GM18519 (cell line): ENCODE data around the gene MKS1.
A peak's percentile ranks its signal among the peaks of the same experiment; 100 is the strongest.

Experiments used
- ATAC-seq: cut with Tn5 transposase; IDR thresholded peaks from one replicate; pipeline ENCODE4 v1.9.1; 2021; ENCODE audit warnings: mild to moderate bottlenecking, moderate library complexity; ENCODE audit not compliant: unreplicated experiment, low FRiP score

The MKS1 gene

DNA sequence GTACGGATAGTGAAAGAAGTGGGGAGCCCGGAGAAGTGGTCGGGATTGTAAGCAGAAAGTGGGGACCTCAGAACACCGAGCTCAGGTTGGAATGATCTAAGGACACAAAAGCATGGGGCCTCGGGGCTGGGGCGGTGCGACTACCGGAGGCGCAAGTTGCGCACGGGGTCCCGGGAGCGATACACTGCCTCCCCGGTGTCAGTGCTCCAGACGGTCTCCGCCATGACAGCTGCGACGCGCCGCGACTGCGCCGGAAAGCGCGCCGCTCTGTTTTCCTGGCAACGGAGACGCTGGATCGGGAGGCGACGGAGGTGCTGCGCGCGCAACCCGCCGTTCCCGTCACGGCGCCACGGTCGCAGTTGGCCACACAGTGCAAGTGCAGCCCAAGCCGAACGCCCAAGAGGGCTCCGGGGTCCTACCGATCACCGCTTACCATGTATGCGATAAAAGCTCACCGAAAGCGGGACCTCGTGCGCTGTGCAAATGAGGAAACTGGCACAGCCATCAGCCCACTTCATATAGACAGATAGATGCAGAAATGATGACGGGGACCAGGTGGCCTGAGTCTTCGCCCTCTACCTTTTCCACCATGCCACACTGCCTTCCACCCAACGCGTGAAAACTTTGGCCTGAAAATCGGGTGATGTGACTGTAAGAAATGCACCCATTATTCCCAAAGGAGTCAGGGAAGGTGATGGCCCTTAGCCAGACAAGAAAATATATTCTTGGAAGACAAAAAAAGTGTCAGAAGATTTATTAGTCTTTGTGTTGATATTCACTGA is at the start of gene MKS1:
Gene MKS1 (minus strand): TSS at position 249 of the 782 bp plus-strand sequence. CDS start 25 bp downstream, at position 224.
- peak; percentile 78 for ATAC-seq

DNA sequence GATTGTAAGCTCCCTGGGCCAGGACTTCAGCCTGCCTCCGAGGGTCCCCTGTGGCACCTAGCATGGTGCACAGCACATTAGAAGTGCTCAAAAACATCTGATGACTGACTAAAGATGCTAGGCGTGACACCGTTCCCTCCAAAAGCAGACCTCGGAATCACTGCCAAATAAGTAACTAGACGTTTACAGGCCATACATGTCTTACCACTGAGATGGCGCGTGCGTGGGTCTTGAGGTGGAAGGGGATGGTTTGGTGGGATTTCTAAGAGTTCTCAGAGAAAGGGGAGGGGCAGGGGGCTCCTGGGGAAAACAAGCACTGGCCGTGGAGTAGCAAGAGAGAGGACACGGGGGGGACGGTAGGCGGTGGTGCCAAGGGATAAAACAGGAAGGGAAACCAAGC is 49.3 kb upstream of the MKS1 start:
- ATAC-seq = no peak

- ATAC-seq = no peak
Measured at GRCh38 chr17:58267347-58268324, 48.6 kb upstream of the MKS1 start.

DNA sequence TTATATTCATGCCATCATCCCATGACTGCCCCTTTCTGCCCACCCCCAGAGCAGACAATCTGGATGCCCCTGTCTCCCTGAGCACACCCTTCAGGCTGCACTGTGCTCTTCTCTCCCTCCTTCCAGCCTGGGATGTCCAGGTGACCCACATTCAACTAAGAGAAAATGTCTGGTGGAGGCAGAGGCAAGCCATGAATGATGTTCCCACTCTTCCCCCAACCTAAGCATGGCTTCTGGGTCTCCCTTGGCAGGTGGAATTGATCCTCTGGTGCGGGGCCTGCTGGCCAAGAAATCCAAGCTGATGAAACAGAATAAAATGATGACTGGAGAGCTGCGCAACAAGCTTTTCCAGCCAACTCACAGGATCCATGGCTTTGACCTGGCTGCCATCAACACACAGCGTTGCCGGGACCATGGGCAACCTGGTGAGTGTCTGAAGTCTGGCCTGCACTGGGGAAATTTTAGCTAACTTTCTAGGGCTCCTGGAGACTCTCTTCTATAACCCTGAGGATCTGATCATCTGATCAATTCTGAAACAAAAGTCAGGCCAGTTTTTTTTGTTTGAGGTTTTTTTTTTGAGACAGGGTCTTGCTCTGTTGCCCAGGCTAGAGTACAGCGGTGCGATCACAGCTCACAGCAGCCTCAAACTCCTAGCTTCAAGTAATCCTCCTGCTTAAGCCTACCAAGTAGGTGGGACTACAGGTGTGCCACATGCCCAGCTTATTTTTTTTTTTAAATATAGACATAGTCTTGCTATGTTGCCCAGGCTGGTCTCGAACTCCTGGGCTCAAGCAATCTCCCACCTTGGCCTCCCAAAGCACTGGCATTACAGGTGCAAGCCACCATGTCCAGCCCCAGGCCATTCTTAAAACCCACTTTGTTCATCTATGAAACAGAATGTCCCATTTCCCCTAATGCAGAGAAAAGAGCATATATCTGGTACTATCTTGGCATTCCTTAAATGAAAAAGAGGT is 47.1 kb upstream of the MKS1 start:
- no peak for ATAC-seq

GRCh38 chr17:58265271-58265670 is 46.2 kb upstream of the MKS1 start:
- ATAC-seq = no peak

DNA sequence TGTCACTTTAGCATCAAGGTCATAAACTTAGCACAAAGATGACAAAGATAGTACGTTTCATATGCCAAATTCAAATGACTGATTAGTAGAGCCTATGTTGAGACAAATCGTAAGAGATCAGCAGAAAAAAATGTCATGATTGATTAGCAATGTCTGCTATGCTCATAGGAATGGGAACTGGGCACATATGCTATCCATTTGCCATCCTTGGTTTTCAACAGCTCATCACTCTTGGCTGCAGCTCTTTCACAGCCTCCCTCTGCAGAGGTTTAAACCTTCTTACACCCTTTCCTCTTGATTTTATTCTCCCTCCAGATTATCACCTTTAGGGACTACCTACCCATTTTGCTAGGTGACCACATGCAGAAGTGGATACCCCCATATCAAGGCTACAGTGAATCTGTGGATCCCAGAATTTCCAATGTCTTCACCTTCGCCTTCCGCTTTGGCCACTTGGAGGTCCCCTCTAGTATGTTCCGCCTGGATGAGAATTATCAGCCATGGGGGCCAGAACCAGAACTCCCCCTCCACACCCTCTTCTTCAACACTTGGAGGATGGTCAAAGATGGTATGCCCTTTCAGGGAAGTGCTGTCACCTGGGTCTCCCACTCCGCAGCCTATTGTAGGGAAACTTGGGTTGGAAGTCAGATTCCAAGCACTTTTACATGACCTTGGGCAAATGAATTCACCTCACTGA is 45.5 kb upstream of the MKS1 start:
- no peak for ATAC-seq

- no peak for ATAC-seq
Measured at GRCh38 chr17:58263773-58264172, 44.7 kb upstream of the MKS1 start.

- ATAC-seq = no peak
Measured at GRCh38 chr17:58262149-58262548, 43.1 kb upstream of the MKS1 start.

GRCh38 chr17:58254803-58255202 is 35.7 kb upstream of the MKS1 start:
- no peak for ATAC-seq

DNA sequence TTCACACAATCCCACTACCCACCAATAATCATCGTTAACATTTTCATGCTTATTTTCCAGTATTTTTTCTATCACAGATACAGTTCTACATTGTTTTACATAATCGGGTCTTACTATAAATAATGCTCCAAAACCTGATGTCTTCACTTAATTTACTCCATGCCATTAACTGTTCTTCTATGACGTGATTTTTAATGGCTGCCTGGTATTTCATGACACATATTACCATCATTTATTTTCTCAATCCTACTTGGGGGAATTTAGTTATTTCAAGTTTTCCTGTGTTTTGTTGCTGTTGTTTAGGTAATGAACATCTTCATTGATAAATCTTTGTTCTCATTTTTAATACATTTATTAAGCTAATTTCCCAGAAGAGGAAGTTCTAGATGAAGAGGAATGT is 34.0 kb upstream of the MKS1 start:
- no peak for ATAC-seq

GRCh38 chr17:58252141-58252540 is 33.1 kb upstream of the MKS1 start:
- no peak for ATAC-seq

- ATAC-seq = no peak
Measured at GRCh38 chr17:58250344-58251011, 31.4 kb upstream of the MKS1 start.

DNA sequence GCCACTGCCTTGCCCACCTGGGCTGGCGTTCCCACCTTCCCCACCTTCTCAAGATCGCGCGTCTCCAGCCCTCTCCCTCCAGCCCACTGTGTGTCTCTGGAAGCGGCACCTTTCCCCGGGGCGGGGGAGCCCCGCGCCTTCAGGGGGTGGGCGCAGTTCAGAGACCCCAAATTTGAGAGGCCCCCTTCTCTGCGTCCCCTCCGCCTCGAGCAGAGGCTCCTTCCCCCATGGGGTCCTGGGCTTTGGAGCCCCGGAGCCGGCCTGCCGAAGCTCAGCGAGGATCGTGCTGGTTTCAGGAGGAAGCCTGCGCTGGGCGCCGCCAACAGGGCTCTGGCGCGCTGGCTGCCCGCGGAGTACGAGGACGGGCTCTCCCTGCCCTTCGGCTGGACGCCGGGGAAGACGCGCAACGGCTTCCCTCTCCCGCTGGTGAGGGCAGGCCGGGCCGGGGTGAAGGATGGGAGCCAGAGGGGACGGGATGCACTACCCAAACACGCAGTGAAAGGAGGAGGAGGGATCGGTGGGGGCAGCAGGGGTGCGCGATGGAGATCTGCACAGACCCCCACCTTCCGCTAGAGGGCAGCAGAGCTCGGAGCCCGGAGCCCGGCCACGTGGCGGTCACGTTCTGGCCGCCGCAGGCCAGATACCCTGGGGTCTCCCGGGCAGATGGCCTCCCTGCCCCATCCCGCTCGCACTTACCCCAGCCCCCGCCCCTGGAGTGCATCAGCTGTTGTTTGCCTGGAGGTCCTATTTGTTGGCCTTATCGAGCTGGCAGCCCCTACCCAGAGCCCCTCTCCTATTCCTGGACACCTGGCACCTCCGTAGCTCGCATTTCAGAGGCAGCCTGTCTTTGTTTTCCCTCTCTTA is 30.4 kb upstream of the MKS1 start:
- ATAC-seq = no peak

GRCh38 chr17:58248955-58249269 is 29.9 kb upstream of the MKS1 start:
- no peak for ATAC-seq

- no peak for ATAC-seq
Measured at GRCh38 chr17:58247511-58248363, 28.7 kb upstream of the MKS1 start.

- ATAC-seq = no peak
Measured at GRCh38 chr17:58246781-58247180, 27.7 kb upstream of the MKS1 start.

GRCh38 chr17:58246104-58246740 is 27.2 kb upstream of the MKS1 start:
- no peak for ATAC-seq
